ENCODE data around the gene SOD1. TPM values are rescaled to one million over a fixed set of nuclear protein-coding genes. Genes with fewer than 3 reads are reported as not detected.

Gene SOD1
- total and polyA plus RNA-seq, 2 donors (not counting 1 experiment from before 2014, with no cell fraction given): 286 to 462 TPM

GRCh38 chr21:31668651-31669491, 9.4 kb downstream of the SOD1 start:
- H3K9me3 ChIP-seq (ENCODE audit: control insufficient read depth, insufficient read depth, low read depth, low read length): no peaks in the 10 kb centered on the region
- H3K36me3 ChIP-seq (ENCODE audit: control insufficient read depth, insufficient read depth, low read length): peaks cover 11% of the 10 kb centered on the region
- H4K20me1 ChIP-seq (ENCODE audit: control insufficient read depth, extremely low read depth, insufficient read depth, low read length): no peaks in the 10 kb centered on the region
- no peak overlapping the region for H3K27ac ChIP-seq (ENCODE audit: insufficient read depth, low read length)
- no peak for DNase-seq (ENCODE audit: low read depth in 2 of 2)
- H2AFZ ChIP-seq (ENCODE audit: low read length): no peak overlapping the region
- H3K27me3 ChIP-seq (ENCODE audit: control insufficient read depth, insufficient read depth, low read length): no peaks in the 10 kb centered on the region
- no peak overlapping the region for H3K4me3 ChIP-seq (replicated peaks in 1 of 4; ENCODE audit: control extremely low read depth in 1 of 4, insufficient read depth in 1 of 4, low read depth in 3 of 4, low read length in 4 of 4)
- no peak overlapping the region for H3K9ac ChIP-seq (ENCODE audit: insufficient read depth, low read length)
- TF ChIP-seq EZH2 (IDR thresholded peaks at IDR 0.05; ENCODE audit: low read length, missing control alignments): no peak
- TF ChIP-seq CTCF (conservative IDR thresholded peaks at IDR 0.05 in 1 of 2, IDR thresholded peaks at IDR 0.05 in 1 of 2; ENCODE audit: low read depth in 1 of 2, low read length in 2 of 2): no peak
- H3K4me2 ChIP-seq (ENCODE audit: extremely low read depth, insufficient read depth, low read length): no peak overlapping the region
- peaks cover 9% of the 10 kb centered on the region for H3K79me2 ChIP-seq (ENCODE audit: control insufficient read depth, insufficient read depth, low read length)
- no peaks in the 10 kb centered on the region for H3K4me1 ChIP-seq (ENCODE audit: control insufficient read depth, extremely low read depth, insufficient read depth, low read length)

- H3K9ac ChIP-seq (ENCODE audit: insufficient read depth, low read length): no peak overlapping the region
- H3K79me2 ChIP-seq (ENCODE audit: control insufficient read depth, insufficient read depth, low read length): peaks cover 5% of the 10 kb centered on the region
- H4K20me1 ChIP-seq (ENCODE audit: control insufficient read depth, extremely low read depth, insufficient read depth, low read length): no peaks in the 10 kb centered on the region
- no peak for TF ChIP-seq CTCF (conservative IDR thresholded peaks at IDR 0.05 in 1 of 2, IDR thresholded peaks at IDR 0.05 in 1 of 2; ENCODE audit: low read depth in 1 of 2, low read length in 2 of 2)
- TF ChIP-seq EZH2 (IDR thresholded peaks at IDR 0.05; ENCODE audit: low read length, missing control alignments): no peak
- no peak overlapping the region for H3K27ac ChIP-seq (ENCODE audit: insufficient read depth, low read length)
- no peak overlapping the region for H3K4me3 ChIP-seq (replicated peaks in 1 of 4; ENCODE audit: control extremely low read depth in 1 of 4, insufficient read depth in 1 of 4, low read depth in 3 of 4, low read length in 4 of 4)
- no peaks in the 10 kb centered on the region for H3K27me3 ChIP-seq (ENCODE audit: control insufficient read depth, insufficient read depth, low read length)
- H3K9me3 ChIP-seq (ENCODE audit: control insufficient read depth, insufficient read depth, low read depth, low read length): no peaks in the 10 kb centered on the region
- no peak overlapping the region for H2AFZ ChIP-seq (ENCODE audit: low read length)
- peaks cover 9% of the 10 kb centered on the region for H3K36me3 ChIP-seq (ENCODE audit: control insufficient read depth, insufficient read depth, low read length)
- DNase-seq (ENCODE audit: low read depth in 2 of 2): no peak
- no peak overlapping the region for H3K4me2 ChIP-seq (ENCODE audit: extremely low read depth, insufficient read depth, low read length)
- no peaks in the 10 kb centered on the region for H3K4me1 ChIP-seq (ENCODE audit: control insufficient read depth, extremely low read depth, insufficient read depth, low read length)
Measured at GRCh38 chr21:31670070-31670469, 10.6 kb downstream of the SOD1 start.

GRCh38 chr21:31671146-31671716, 11.7 kb downstream of the SOD1 start:
- TF ChIP-seq CTCF (conservative IDR thresholded peaks at IDR 0.05 in 1 of 2, IDR thresholded peaks at IDR 0.05 in 1 of 2; ENCODE audit: low read depth in 1 of 2, low read length in 2 of 2) (no peak), EZH2 (IDR thresholded peaks at IDR 0.05; ENCODE audit: low read length, missing control alignments) (no peak)
- DNase-seq (ENCODE audit: low read depth in 2 of 2): no peak
- H3K9me3 ChIP-seq (ENCODE audit: control insufficient read depth, insufficient read depth, low read depth, low read length): no peaks in the 10 kb centered on the region
- H3K4me3 ChIP-seq (replicated peaks in 1 of 4; ENCODE audit: control extremely low read depth in 1 of 4, insufficient read depth in 1 of 4, low read depth in 3 of 4, low read length in 4 of 4): no peak overlapping the region
- H3K27me3 ChIP-seq (ENCODE audit: control insufficient read depth, insufficient read depth, low read length): no peaks in the 10 kb centered on the region
- no peaks in the 10 kb centered on the region for H4K20me1 ChIP-seq (ENCODE audit: control insufficient read depth, extremely low read depth, insufficient read depth, low read length)
- H2AFZ ChIP-seq (ENCODE audit: low read length): no peak overlapping the region
- no peaks in the 10 kb centered on the region for H3K4me1 ChIP-seq (ENCODE audit: control insufficient read depth, extremely low read depth, insufficient read depth, low read length)
- H3K9ac ChIP-seq (ENCODE audit: insufficient read depth, low read length): no peak overlapping the region
- no peak overlapping the region for H3K4me2 ChIP-seq (ENCODE audit: extremely low read depth, insufficient read depth, low read length)
- H3K36me3 ChIP-seq (ENCODE audit: control insufficient read depth, insufficient read depth, low read length): peaks cover 7% of the 10 kb centered on the region
- no peaks in the 10 kb centered on the region for H3K79me2 ChIP-seq (ENCODE audit: control insufficient read depth, insufficient read depth, low read length)
- H3K27ac ChIP-seq (ENCODE audit: insufficient read depth, low read length): no peak overlapping the region
